ENCODE measurements around the gene SH2B2. TPM values are rescaled to one million over a fixed set of nuclear protein-coding genes. Genes with fewer than 3 reads are reported as not detected.
A peak's percentile ranks its signal among the peaks of the same experiment; 100 is the strongest.
"Not testable (repeated sequence)": the region's sequence is repeated elsewhere in the genome, so short reads cannot be mapped to it uniquely, and the experiment has no call there.

The SH2B2 gene
- total RNA-seq, 2 experiments from 2014 or later = 2.7 to 3.2 TPM

- ATAC-seq (no peak), DNase-seq (no peak)
- intact Hi-C loops (cut with DNase I, micrococcal nuclease) = no loop called here
- Mint-ChIP-seq H3K27me3 (peaks cover 12% of the 10 kb centered on the region), H3K4me3 (no peak overlapping the region), H3K9me3 (ENCODE audit: low read depth) (no peaks in the 10 kb centered on the region), H3K4me1 (no peaks in the 10 kb centered on the region), H3K36me3 (ENCODE audit: low read depth) (no peaks in the 10 kb centered on the region), H3K27ac (no peak overlapping the region)
- CTCF ChIA-PET = no interaction called here
- POLR2A ChIA-PET = no interaction called here
Observed at GRCh38 chr7:102317231-102318059, 30.8 kb downstream of the SH2B2 start.

- Mint-ChIP-seq H3K4me1 (no peaks in the 10 kb centered on the region), H3K36me3 (ENCODE audit: low read depth) (no peaks in the 10 kb centered on the region), H3K27me3 (peaks cover 16% of the 10 kb centered on the region), H3K4me3 (no peak overlapping the region), H3K9me3 (ENCODE audit: low read depth) (no peaks in the 10 kb centered on the region), H3K27ac (no peak overlapping the region)
- ATAC-seq (no peak), DNase-seq (no peak)
- intact Hi-C loops (cut with DNase I, micrococcal nuclease) = no loop called here
- ChIA-PET CTCF (interaction anchor here (1.0 kb wide), 2 partner anchors 8 to 9 kb away, joined by 3 to 5 read pairs; no protein-coding TSS in a partner anchor), POLR2A (no interaction called here)
Observed at GRCh38 chr7:102318482-102318971, 31.9 kb downstream of the SH2B2 start.

- Mint-ChIP-seq H3K27ac (no peak overlapping the region), H3K4me3 (no peak overlapping the region), H3K9me3 (ENCODE audit: low read depth) (no peaks in the 10 kb centered on the region), H3K27me3 (peaks cover 16% of the 10 kb centered on the region), H3K36me3 (ENCODE audit: low read depth) (no peaks in the 10 kb centered on the region), H3K4me1 (no peaks in the 10 kb centered on the region)
- ATAC-seq = no peak
- ChIA-PET CTCF (interaction anchor here (1.0 kb wide), 1 partner anchor 9 kb away, joined by 3 read pairs; no protein-coding TSS in a partner anchor), POLR2A (no interaction called here)
- intact Hi-C loops (cut with DNase I, micrococcal nuclease) = loop anchor here in 1 of 2 experiments (2.0 kb wide), 1 partner anchor 41 kb away; no protein-coding TSS in a partner anchor
- no peak for DNase-seq
Observed at GRCh38 chr7:102319671-102320070, 33.0 kb downstream of the SH2B2 start.

- no peak overlapping the region for H3K27ac Mint-ChIP-seq
- POLR2A ChIA-PET = no interaction called here
- CTCF ChIA-PET = no interaction called here
Observed at GRCh38 chr7:102320181-102320580, 33.5 kb downstream of the SH2B2 start.

GRCh38 chr7:102320601-102321350, 34.1 kb downstream of the SH2B2 start:
- intact Hi-C loops (cut with DNase I, micrococcal nuclease) = loop anchor here in 1 of 2 experiments (2.0 kb wide), 1 partner anchor 42 kb away; no protein-coding TSS in a partner anchor
- no peak overlapping the region for H3K4me3 Mint-ChIP-seq
- no peaks in the 10 kb centered on the region for H3K36me3 Mint-ChIP-seq (ENCODE audit: low read depth)
- no peaks in the 10 kb centered on the region for H3K9me3 Mint-ChIP-seq (ENCODE audit: low read depth)
- H3K27me3 Mint-ChIP-seq = peaks cover 16% of the 10 kb centered on the region
- no peak overlapping the region for H3K27ac Mint-ChIP-seq
- DNase-seq (no peak), ATAC-seq (no peak)
- POLR2A ChIA-PET = interaction anchor here (0.6 kb wide), 1 partner anchor 13 kb away, joined by 4 read pairs; no protein-coding TSS in a partner anchor
- CTCF ChIA-PET = interaction anchor here (0.7 kb wide), 1 partner anchor 20 kb away, joined by 3 read pairs; no protein-coding TSS in a partner anchor
- no peaks in the 10 kb centered on the region for H3K4me1 Mint-ChIP-seq

More at GRCh38 chr7:102320181-102320580, 33.5 kb downstream of the SH2B2 start:
- Mint-ChIP-seq H3K36me3 (ENCODE audit: low read depth) (no peaks in the 10 kb centered on the region), H3K27me3 (peaks cover 16% of the 10 kb centered on the region), H3K4me3 (no peak overlapping the region), H3K4me1 (no peaks in the 10 kb centered on the region), H3K9me3 (ENCODE audit: low read depth) (no peaks in the 10 kb centered on the region)
- no peak for DNase-seq
- no peak for ATAC-seq
- intact Hi-C loops (cut with DNase I, micrococcal nuclease) = loop anchor here in 1 of 2 experiments (2.0 kb wide), 1 partner anchor 41 kb away; no protein-coding TSS in a partner anchor

- no peaks in the 10 kb centered on the region for H3K36me3 Mint-ChIP-seq (ENCODE audit: low read depth)
- ChIA-PET POLR2A (interaction anchor here (0.6 kb wide), 1 partner anchor 14 kb away, joined by 4 read pairs; no protein-coding TSS in a partner anchor), CTCF (interaction anchor here (0.5 to 0.7 kb wide), 2 partner anchors 20 to 95 kb away, joined by 3 to 4 read pairs; no protein-coding TSS in a partner anchor)
- H3K27ac Mint-ChIP-seq = no peak overlapping the region
- H3K9me3 Mint-ChIP-seq (ENCODE audit: low read depth) = no peaks in the 10 kb centered on the region
- ATAC-seq (peak; percentile 72), DNase-seq (peak; percentile 55)
- peaks cover 16% of the 10 kb centered on the region for H3K27me3 Mint-ChIP-seq
- H3K4me3 Mint-ChIP-seq = no peak overlapping the region
- H3K4me1 Mint-ChIP-seq = no peaks in the 10 kb centered on the region
- intact Hi-C loops (cut with DNase I, micrococcal nuclease) = loop anchor here in 1 of 2 experiments (2.0 kb wide), 1 partner anchor 43 kb away; no protein-coding TSS in a partner anchor
Observed at GRCh38 chr7:102321351-102322201, 34.9 kb downstream of the SH2B2 start.

GRCh38 chr7:102322202-102322715, 35.6 kb downstream of the SH2B2 start:
- Mint-ChIP-seq H3K27me3 (peaks cover 16% of the 10 kb centered on the region), H3K9me3 (ENCODE audit: low read depth) (no peaks in the 10 kb centered on the region), H3K4me3 (no peak overlapping the region), H3K27ac (no peak overlapping the region), H3K36me3 (ENCODE audit: low read depth) (no peaks in the 10 kb centered on the region), H3K4me1 (no peaks in the 10 kb centered on the region)
- ChIA-PET POLR2A (no interaction called here), CTCF (interaction anchor here (0.7 kb wide), 1 partner anchor 13 kb away, joined by 7 read pairs; no protein-coding TSS in a partner anchor)
- no peak for DNase-seq
- intact Hi-C loops (cut with DNase I, micrococcal nuclease) = no loop called here
- no peak for ATAC-seq

GRCh38 chr7:102323914-102324195, 37.2 kb downstream of the SH2B2 start:
- intact Hi-C loops (cut with DNase I, micrococcal nuclease) = no loop called here
- H3K36me3 Mint-ChIP-seq (ENCODE audit: low read depth) = no peaks in the 10 kb centered on the region
- H3K4me3 Mint-ChIP-seq = no peak overlapping the region
- ChIA-PET POLR2A (no interaction called here), CTCF (no interaction called here)
- no peaks in the 10 kb centered on the region for H3K4me1 Mint-ChIP-seq
- DNase-seq (no peak), ATAC-seq (no peak)
- no peaks in the 10 kb centered on the region for H3K9me3 Mint-ChIP-seq (ENCODE audit: low read depth)
- H3K27ac Mint-ChIP-seq = no peak overlapping the region
- peaks cover 18% of the 10 kb centered on the region for H3K27me3 Mint-ChIP-seq

- H3K36me3 Mint-ChIP-seq (ENCODE audit: low read depth); H3K4me3 Mint-ChIP-seq; H3K4me1 Mint-ChIP-seq; ATAC-seq; POLR2A ChIA-PET; H3K27ac Mint-ChIP-seq; CTCF ChIA-PET; H3K9me3 Mint-ChIP-seq (ENCODE audit: low read depth); DNase-seq; intact Hi-C loops (cut with DNase I, micrococcal nuclease): not testable (repeated sequence)
- H3K27me3 Mint-ChIP-seq = peaks cover 18% of the 10 kb centered on the region
Observed at GRCh38 chr7:102325106-102325505, 38.4 kb downstream of the SH2B2 start.

GRCh38 chr7:102326157-102326889, 39.7 kb downstream of the SH2B2 start:
- intact Hi-C loops (cut with DNase I, micrococcal nuclease) = no loop called here
- no peak overlapping the region for H3K27ac Mint-ChIP-seq
- POLR2A ChIA-PET = no interaction called here
- H3K4me3 Mint-ChIP-seq = no peak overlapping the region
- no peaks in the 10 kb centered on the region for H3K9me3 Mint-ChIP-seq (ENCODE audit: low read depth)
- CTCF ChIA-PET = no interaction called here
- peaks cover 10% of the 10 kb centered on the region for H3K27me3 Mint-ChIP-seq
- ATAC-seq = no peak
- no peaks in the 10 kb centered on the region for H3K36me3 Mint-ChIP-seq (ENCODE audit: low read depth)
- no peaks in the 10 kb centered on the region for H3K4me1 Mint-ChIP-seq
- no peak for DNase-seq
